Stomach (tissue), 4 donors: ENCODE measurements around the gene AGMAT.

Experiments
- CTCF ChIP-seq, 7 experiments: fragments of 450-650 bp in 4 of 7; fragments of 200-600 bp in 3 of 7; sonication (generic) in 3 of 7; IDR thresholded peaks; one replicate each; pipeline ENCODE4 v1.5.1; 2016 to 2019; ENCODE audit warnings: antibody characterized with exemption in 7 of 7, control low read depth in 2 of 7, mild to moderate bottlenecking in 1 of 7
- POLR2A ChIP-seq, 4 donors: fragments of 450-650 bp; IDR thresholded peaks; one replicate each; pipeline ENCODE4 v1.6.1; 2016; ENCODE audit warnings: antibody characterized with exemption in 4 of 4, control low read depth in 2 of 4, mild to moderate bottlenecking in 1 of 4, moderate library complexity in 1 of 4
- POLR2AphosphoS5 ChIP-seq, 3 donors: sonication (generic); formaldehyde crosslinking; IDR thresholded peaks; one replicate each; pipeline ENCODE4 v1.6.1; 2016; ENCODE audit warnings: antibody characterized with exemption in 3 of 3

- no peak for TF ChIP-seq CTCF (IDR thresholded peaks at IDR 0.05)
- no peak for TF ChIP-seq POLR2A (IDR thresholded peaks at IDR 0.05)
- peak in 1 of 3 donors; percentile 61 for TF ChIP-seq POLR2AphosphoS5 (IDR thresholded peaks at IDR 0.05)
These were observed 59.5 kb downstream of the AGMAT start for GRCh38 chr1:15525050-15526020.
